NB4 (cell line): ENCODE results near the gene TRIO.

Experiments used
- MYC ChIP-seq: IDR thresholded peaks from 2 replicates; pipeline ENCODE4 v1.6.1; 2011; ENCODE audit warnings: low read depth, low read length
- POLR2A ChIP-seq: IDR thresholded peaks from 2 replicates; pipeline ENCODE4 v1.6.1; 2011; ENCODE audit warnings: mild to moderate bottlenecking; ENCODE audit not compliant: insufficient read length; ENCODE audit errors: extremely low read depth
- TF ChIP-seq, protein P1 (sequence below): IDR thresholded peaks from one replicate; pipeline ENCODE4 v1.5.1; 2012; ENCODE audit warnings: low read depth, low read length
- TF ChIP-seq, protein P2 (sequence below): IDR thresholded peaks from 2 replicates; pipeline ENCODE4 v1.6.1; 2011; ENCODE audit warnings: low read depth, low read length

DNA sequence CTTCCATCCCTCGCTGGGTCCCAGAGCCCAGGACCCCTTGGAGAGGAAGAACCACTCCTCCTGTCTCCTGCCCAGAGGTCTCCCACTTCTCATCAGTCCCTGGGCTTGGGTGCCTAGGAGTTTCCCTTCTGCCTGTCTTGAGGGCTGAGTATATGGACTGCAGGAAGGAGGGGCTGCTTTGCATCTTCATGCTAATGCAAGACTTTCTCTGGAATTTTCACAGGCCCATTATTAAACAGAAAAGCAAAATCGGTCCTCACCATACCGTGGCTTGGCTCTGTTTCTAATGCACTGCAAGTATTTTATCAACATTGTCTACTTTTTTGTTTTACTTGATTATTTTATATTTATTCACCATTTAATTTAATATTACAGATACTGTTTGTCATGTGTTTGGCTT, 34.5 kb downstream of the TRIO start:
- no peak for TF ChIP-seq POLR2A
- TF ChIP-seq, protein P1, sequence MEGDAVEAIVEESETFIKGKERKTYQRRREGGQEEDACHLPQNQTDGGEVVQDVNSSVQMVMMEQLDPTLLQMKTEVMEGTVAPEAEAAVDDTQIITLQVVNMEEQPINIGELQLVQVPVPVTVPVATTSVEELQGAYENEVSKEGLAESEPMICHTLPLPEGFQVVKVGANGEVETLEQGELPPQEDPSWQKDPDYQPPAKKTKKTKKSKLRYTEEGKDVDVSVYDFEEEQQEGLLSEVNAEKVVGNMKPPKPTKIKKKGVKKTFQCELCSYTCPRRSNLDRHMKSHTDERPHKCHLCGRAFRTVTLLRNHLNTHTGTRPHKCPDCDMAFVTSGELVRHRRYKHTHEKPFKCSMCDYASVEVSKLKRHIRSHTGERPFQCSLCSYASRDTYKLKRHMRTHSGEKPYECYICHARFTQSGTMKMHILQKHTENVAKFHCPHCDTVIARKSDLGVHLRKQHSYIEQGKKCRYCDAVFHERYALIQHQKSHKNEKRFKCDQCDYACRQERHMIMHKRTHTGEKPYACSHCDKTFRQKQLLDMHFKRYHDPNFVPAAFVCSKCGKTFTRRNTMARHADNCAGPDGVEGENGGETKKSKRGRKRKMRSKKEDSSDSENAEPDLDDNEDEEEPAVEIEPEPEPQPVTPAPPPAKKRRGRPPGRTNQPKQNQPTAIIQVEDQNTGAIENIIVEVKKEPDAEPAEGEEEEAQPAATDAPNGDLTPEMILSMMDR = no peak
- TF ChIP-seq, protein P2, sequence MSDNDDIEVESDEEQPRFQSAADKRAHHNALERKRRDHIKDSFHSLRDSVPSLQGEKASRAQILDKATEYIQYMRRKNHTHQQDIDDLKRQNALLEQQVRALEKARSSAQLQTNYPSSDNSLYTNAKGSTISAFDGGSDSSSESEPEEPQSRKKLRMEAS = no peak
- TF ChIP-seq MYC = no peak
